BE2C (cell line): ENCODE results near the gene GALK2.

Source experiments
- DNase-seq: peaks from one replicate; pipeline ENCODE4 v3.0.0-alpha.2; 2020
- H3K27me3 ChIP-seq: fragments of 250-450 bp; sonication (Bioruptor Pico); 2 replicates; pipeline ENCODE4 v1.5.1; 2020; ENCODE audit warnings: mild to moderate bottlenecking
- H3K36me3 ChIP-seq: fragments of 250-450 bp; sonication (Bioruptor Pico); 2 replicates; pipeline ENCODE4 v1.5.1; 2020; ENCODE audit warnings: mild to moderate bottlenecking
- H3K4me1 ChIP-seq: fragments of 250-450 bp; sonication (Bioruptor Pico); 2 replicates; pipeline ENCODE4 v1.5.1; 2020
- H3K4me3 ChIP-seq: 2 replicates; pipeline ENCODE4 v1.5.1; 2011; ENCODE audit warnings: low read depth, low read length
- H3K9me3 ChIP-seq: fragments of 250-450 bp; sonication (Bioruptor Pico); 2 replicates; pipeline ENCODE4 v1.5.1; 2020
- CTCF ChIP-seq: IDR thresholded peaks from 2 replicates; pipeline ENCODE4 v1.5.1; 2012; ENCODE audit warnings: mild to moderate bottlenecking, low read depth, low read length

Gene GALK2

GRCh38 chr15:49315391-49315823 is 145.4 kb downstream of the GALK2 start:
- no peaks in the 10 kb centered on the region for H3K9me3 ChIP-seq
- no peak overlapping the region for H3K4me3 ChIP-seq
- no peaks in the 10 kb centered on the region; the same call in 1 of the 2 replicates for H3K36me3 ChIP-seq
- H3K27me3 ChIP-seq: no peaks in the 10 kb centered on the region
- TF ChIP-seq CTCF: no peak
- DNase-seq: no peak
- peaks cover 11% of the 10 kb centered on the region for H3K4me1 ChIP-seq

- TF ChIP-seq CTCF: no peak
- no peaks in the 10 kb centered on the region; the same call in 1 of the 2 replicates for H3K36me3 ChIP-seq
- H3K4me3 ChIP-seq: no peak overlapping the region
- peaks cover 7% of the 10 kb centered on the region for H3K4me1 ChIP-seq
- no peaks in the 10 kb centered on the region for H3K27me3 ChIP-seq
- no peak for DNase-seq
- H3K9me3 ChIP-seq: no peaks in the 10 kb centered on the region
Measured at GRCh38 chr15:49320351-49320750, 150.3 kb downstream of the GALK2 start.

- H3K36me3 ChIP-seq: no peaks in the 10 kb centered on the region; the same call in 1 of the 2 replicates
- no peak for TF ChIP-seq CTCF
- H3K27me3 ChIP-seq: no peaks in the 10 kb centered on the region
- peaks cover 5% of the 10 kb centered on the region; the same call in 1 of the 2 replicates for H3K4me1 ChIP-seq
- no peak for DNase-seq
- H3K4me3 ChIP-seq: no peak overlapping the region
- no peaks in the 10 kb centered on the region for H3K9me3 ChIP-seq
Measured at GRCh38 chr15:49323207-49323606, 153.2 kb downstream of the GALK2 start.

- DNase-seq: no peak
- Histone ChIP-seq H3K27me3 (no peaks in the 10 kb centered on the region), H3K4me1 (peaks cover 5% of the 10 kb centered on the region; the same call in 1 of the 2 replicates), H3K36me3 (no peaks in the 10 kb centered on the region), H3K4me3 (no peak overlapping the region), H3K9me3 (no peaks in the 10 kb centered on the region)
- TF ChIP-seq CTCF: no peak
Measured at GRCh38 chr15:49327927-49328326, 157.9 kb downstream of the GALK2 start.

GRCh38 chr15:49328941-49329340 is 158.9 kb downstream of the GALK2 start:
- H3K36me3 ChIP-seq: no peaks in the 10 kb centered on the region
- H3K27me3 ChIP-seq: no peaks in the 10 kb centered on the region
- TF ChIP-seq CTCF: no peak
- peaks cover 5% of the 10 kb centered on the region; the same call in 1 of the 2 replicates for H3K4me1 ChIP-seq
- H3K9me3 ChIP-seq: no peaks in the 10 kb centered on the region
- H3K4me3 ChIP-seq: no peak overlapping the region
- DNase-seq: no peak

- Histone ChIP-seq H3K4me1 (peaks cover 1% of the 10 kb centered on the region; the same call in 1 of the 2 replicates), H3K9me3 (no peaks in the 10 kb centered on the region), H3K4me3 (no peak overlapping the region), H3K36me3 (no peaks in the 10 kb centered on the region), H3K27me3 (no peaks in the 10 kb centered on the region)
- no peak for TF ChIP-seq CTCF
- no peak for DNase-seq
Measured at GRCh38 chr15:49330166-49330565, 160.1 kb downstream of the GALK2 start.
